ENCODE measurements around the gene RHPN2.
A peak's percentile ranks its signal among the peaks of the same experiment; 100 is the strongest.
"Not testable (repeated sequence)": the region's sequence is repeated elsewhere in the genome, so short reads cannot be mapped to it uniquely, and the experiment has no call there.

Gene RHPN2

GRCh38 chr19:33063753-33064457 is 783 bp downstream of the RHPN2 start:
- DNase-seq = no peak

GRCh38 chr19:33063356-33063752 is 1.3 kb downstream of the RHPN2 start:
- no peak for DNase-seq

- no peak for DNase-seq
Observed at GRCh38 chr19:33062902-33063301, 1.8 kb downstream of the RHPN2 start.

GRCh38 chr19:33060586-33060985 is 4.1 kb downstream of the RHPN2 start:
- no peak for DNase-seq

GRCh38 chr19:33055718-33056117 is 9.0 kb downstream of the RHPN2 start:
- no peak for DNase-seq

- no peak for DNase-seq
Observed at GRCh38 chr19:33054623-33055022, 10.1 kb downstream of the RHPN2 start.

GRCh38 chr19:33052352-33052972 is 12.2 kb downstream of the RHPN2 start:
- DNase-seq = no peak

- no peak for DNase-seq
Observed at GRCh38 chr19:33050110-33050509, 14.6 kb downstream of the RHPN2 start.

- no peak for DNase-seq
Observed at GRCh38 chr19:33048806-33049676, 15.6 kb downstream of the RHPN2 start.

- DNase-seq = no peak
Observed at GRCh38 chr19:33047422-33047821, 17.3 kb downstream of the RHPN2 start.

GRCh38 chr19:33041828-33042160 is 22.9 kb downstream of the RHPN2 start:
- not testable (repeated sequence) for DNase-seq

GRCh38 chr19:33040994-33041827 is 23.5 kb downstream of the RHPN2 start:
- peak; percentile 80 for DNase-seq

- no peak for DNase-seq
Observed at GRCh38 chr19:33039815-33040214, 24.9 kb downstream of the RHPN2 start.

GRCh38 chr19:33039108-33039599 is 25.5 kb downstream of the RHPN2 start:
- no peak for DNase-seq

- DNase-seq = not testable (repeated sequence)
Observed at GRCh38 chr19:33037168-33038025, 27.3 kb downstream of the RHPN2 start.

- DNase-seq = not testable (repeated sequence)
Observed at GRCh38 chr19:33036370-33037167, 28.1 kb downstream of the RHPN2 start.

GRCh38 chr19:33035461-33035860 is 29.2 kb downstream of the RHPN2 start:
- DNase-seq = no peak

- no peak for DNase-seq
Observed at GRCh38 chr19:33032218-33032781, 32.4 kb downstream of the RHPN2 start.

GRCh38 chr19:33029746-33030303 is 34.9 kb downstream of the RHPN2 start:
- DNase-seq = no peak

- DNase-seq = not testable (repeated sequence)
Observed at GRCh38 chr19:33026602-33027001, 38.1 kb downstream of the RHPN2 start.
